WI38 (cell line): ENCODE measurements around the gene PCYT2.

Source experiments
- H3K4me3 ChIP-seq: 2 replicates; pipeline ENCODE4 v1.5.1; 2011; ENCODE audit warnings: low read depth, mild to moderate bottlenecking, control low read depth, low read length
- TF ChIP-seq, protein P1 (sequence below): IDR thresholded peaks from 2 replicates; pipeline ENCODE4 v1.5.1; 2012; ENCODE audit warnings: low read depth, mild to moderate bottlenecking, control low read depth, low read length

PCYT2 gene

DNA sequence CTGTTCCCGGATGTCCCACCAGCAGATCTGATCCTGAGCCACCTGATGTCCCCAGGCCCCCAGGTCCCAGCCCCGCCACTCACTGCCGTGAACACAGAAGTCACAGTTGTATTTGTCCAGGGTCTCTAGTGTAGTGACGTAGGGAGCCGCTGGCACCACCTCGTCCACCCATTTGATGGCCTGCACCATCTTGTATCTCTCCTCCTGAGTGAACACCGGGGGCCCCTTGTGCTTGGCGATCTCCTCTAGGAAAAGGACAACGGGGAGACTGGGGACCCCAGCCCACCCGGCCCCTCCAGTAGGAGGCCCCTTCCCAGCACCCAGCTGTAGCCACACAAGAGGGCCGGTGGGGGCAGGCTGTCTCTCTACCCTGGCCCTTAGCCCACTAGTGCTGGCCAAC lies 2.4 kb downstream of the PCYT2 start:
- H3K4me3 ChIP-seq = no peak overlapping the region
- TF ChIP-seq, protein P1, sequence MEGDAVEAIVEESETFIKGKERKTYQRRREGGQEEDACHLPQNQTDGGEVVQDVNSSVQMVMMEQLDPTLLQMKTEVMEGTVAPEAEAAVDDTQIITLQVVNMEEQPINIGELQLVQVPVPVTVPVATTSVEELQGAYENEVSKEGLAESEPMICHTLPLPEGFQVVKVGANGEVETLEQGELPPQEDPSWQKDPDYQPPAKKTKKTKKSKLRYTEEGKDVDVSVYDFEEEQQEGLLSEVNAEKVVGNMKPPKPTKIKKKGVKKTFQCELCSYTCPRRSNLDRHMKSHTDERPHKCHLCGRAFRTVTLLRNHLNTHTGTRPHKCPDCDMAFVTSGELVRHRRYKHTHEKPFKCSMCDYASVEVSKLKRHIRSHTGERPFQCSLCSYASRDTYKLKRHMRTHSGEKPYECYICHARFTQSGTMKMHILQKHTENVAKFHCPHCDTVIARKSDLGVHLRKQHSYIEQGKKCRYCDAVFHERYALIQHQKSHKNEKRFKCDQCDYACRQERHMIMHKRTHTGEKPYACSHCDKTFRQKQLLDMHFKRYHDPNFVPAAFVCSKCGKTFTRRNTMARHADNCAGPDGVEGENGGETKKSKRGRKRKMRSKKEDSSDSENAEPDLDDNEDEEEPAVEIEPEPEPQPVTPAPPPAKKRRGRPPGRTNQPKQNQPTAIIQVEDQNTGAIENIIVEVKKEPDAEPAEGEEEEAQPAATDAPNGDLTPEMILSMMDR = no peak

DNA sequence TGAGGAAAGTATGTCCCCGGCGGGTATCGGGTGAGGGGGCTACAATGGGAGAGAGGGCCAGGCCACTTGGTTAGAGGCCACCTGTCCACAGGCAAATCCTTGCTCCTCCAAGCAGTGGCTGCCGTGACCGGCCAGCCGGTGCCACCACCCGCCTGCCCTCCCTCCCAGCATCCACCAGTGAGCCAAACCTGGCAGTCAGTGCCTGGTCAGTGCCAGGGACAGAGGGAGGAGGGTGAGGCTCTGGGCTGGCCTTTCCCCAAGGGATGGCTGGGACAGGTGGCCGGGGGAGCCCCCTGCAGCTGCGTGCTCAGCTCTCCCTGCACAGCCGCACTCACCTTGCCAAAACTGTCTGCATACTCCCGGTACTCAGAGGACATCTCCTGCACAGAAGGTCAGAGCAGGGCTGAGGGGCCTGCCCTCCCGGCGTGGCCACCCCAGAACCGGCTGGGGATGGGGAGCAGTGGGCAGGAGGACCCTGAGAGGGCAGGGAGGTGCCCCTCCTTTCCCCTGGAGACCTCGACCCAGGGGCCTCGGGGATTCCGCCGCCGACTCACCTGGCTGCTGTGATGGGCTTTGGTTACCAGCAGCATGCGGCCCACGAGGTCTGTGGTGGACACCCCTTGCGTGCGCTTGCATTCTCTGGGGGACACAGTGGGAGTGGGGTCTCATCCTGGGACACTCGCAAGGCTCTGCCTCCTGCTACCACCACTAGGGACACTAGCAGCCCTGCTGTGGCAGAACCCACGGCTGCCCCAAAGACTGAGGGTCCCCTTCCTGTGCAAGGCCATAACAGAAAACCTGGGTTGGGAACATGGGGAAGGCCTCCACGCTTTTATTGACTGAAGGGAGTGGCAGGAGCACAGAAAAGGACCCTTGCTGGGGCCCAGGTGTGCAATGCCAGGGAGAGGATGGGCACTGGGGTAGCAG lies 3.7 kb downstream of the PCYT2 start:
- H3K4me3 ChIP-seq = no peak overlapping the region
- TF ChIP-seq, protein P1 = no peak

DNA sequence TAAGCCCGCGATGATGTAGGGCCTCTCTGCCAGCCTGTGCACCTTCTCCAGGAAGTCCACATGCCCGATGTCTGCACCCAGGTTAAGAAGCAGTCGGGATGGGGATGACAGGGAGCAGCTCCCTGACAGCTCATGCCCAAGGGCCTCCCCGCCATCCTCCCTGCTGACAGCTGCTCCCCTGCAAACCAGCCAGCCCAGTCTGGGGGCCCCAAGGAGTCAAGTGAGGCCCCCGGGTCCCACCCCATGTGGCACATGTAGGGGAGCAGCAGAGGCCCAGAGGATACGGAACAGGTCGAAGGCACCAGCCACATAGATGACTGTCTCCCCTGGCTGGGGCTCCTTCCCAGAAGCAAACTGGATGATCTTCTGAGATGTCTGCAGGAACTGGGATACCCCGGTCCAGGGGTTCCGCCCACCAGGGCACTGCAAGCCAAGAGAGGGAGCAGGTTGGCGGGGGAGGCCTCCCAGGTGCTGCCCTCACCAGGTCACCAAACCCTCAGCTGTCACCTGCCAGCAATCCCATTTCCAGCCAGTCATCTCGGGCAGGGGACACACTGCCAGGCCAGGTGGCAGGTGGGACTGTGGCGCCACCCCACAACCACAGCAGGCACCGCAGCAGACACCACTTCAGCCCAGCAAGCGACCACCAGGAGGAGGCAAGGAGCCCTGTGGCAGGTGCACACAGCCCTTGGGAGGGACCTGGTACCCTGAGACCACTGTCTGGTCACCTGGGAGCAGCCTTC lies 4.6 kb downstream of the PCYT2 start:
- TF ChIP-seq, protein P1 = no peak
- H3K4me3 ChIP-seq = no peak overlapping the region

- TF ChIP-seq, protein P1 = no peak
- no peak overlapping the region for H3K4me3 ChIP-seq
Observed at GRCh38 chr17:81905993-81906392, 5.2 kb downstream of the PCYT2 start.

DNA sequence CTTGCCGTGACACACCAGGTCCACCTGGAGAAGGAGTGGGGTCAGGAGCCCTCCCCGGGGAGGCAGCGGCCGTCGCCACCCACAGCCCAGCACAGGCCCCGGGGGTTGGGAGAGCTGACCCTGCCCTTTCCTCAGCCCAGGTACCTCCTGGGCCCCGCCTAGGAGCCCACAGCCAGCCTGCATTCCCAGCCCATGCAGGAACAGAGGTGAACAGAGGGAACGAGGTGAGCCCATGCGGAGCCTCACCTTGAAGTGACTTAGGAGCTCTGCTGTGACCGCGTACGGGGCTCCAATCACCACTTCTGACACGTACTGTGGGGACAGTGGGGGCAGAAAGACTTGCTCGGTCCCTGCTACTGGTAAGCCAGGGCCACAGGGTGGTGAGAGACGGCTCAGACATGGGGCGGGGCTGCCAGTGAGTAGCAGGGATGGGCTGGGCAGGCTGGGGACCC lies 5.7 kb downstream of the PCYT2 start:
- TF ChIP-seq, protein P1 = no peak
- no peak overlapping the region for H3K4me3 ChIP-seq

DNA sequence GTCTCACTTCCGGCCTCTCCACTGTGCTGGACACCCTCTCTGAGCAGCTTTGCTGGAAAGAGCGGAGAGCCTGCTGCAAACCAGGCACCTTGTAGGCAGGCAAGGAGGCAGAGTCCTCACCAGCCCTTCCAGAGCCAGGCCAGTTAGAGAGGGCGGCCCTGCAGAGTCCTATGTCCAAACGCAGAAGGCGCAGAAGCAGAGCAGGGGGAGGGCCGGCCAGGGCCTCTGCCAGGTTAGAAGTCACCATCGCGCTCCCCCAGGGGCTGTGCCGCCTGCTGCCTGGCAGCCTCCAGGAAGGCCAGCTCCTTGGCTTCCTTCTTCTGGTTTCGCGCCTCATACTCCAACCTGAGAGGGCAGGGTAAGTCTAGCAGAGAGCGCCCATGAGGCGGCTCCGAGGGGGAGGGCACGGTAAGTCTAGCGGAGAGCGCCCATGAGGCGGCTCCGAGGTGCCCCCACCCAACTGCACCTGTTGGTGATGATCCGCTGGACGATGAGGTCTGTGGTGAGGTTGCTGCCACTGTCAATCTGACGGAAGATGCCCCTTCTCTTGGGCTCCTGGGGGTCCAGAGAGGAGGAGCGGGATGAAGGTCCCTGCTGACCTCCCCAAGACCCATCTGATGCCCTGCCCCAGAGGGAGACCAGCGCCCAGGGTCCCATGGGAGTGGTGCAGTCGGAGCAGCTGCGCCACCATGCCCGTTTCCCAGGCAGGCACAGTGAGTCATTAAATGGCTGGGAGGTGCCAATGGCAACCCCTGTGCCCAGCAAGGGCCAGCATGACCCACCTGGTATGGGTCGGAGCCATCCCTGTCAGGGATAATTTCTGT lies 6.4 kb downstream of the PCYT2 start:
- no peak overlapping the region for H3K4me3 ChIP-seq
- TF ChIP-seq, protein P1 = no peak
